HG03378 (cell line): Measurements from ENCODE around the gene ZC3HAV1L.
"Not testable (repeated sequence)": the region's sequence is repeated elsewhere in the genome, so short reads cannot be mapped to it uniquely, and the experiment has no call there.

Experiments
- ATAC-seq: cut with Tn5 transposase; IDR thresholded peaks from one replicate; pipeline ENCODE4 v1.9.1; 2021; ENCODE audit warnings: mild to moderate bottlenecking, moderate library complexity; ENCODE audit not compliant: unreplicated experiment

ZC3HAV1L gene

GRCh38 chr7:139054656-139055055 is 18.8 kb upstream of the ZC3HAV1L start:
- not testable (repeated sequence) for ATAC-seq

- no peak for ATAC-seq
Measured at GRCh38 chr7:139054101-139054500, 18.3 kb upstream of the ZC3HAV1L start.

- ATAC-seq: no peak
Measured at GRCh38 chr7:139051655-139052054, 15.8 kb upstream of the ZC3HAV1L start.

GRCh38 chr7:139049936-139050335 is 14.1 kb upstream of the ZC3HAV1L start:
- ATAC-seq: no peak

GRCh38 chr7:139049111-139049510 is 13.3 kb upstream of the ZC3HAV1L start:
- no peak for ATAC-seq

- no peak for ATAC-seq
Measured at GRCh38 chr7:139047970-139048369, 12.1 kb upstream of the ZC3HAV1L start.

GRCh38 chr7:139046143-139046542 is 10.3 kb upstream of the ZC3HAV1L start:
- ATAC-seq: no peak

GRCh38 chr7:139044813-139045794 is 9.3 kb upstream of the ZC3HAV1L start:
- no peak for ATAC-seq

GRCh38 chr7:139043823-139044812 is 8.3 kb upstream of the ZC3HAV1L start:
- ATAC-seq: no peak

GRCh38 chr7:139041378-139042085 is 5.7 kb upstream of the ZC3HAV1L start:
- ATAC-seq: no peak

GRCh38 chr7:139038691-139039090 is 2.8 kb upstream of the ZC3HAV1L start:
- ATAC-seq: no peak

- no peak for ATAC-seq
Measured at GRCh38 chr7:139036901-139037300, 1.1 kb upstream of the ZC3HAV1L start.

- peak; percentile 36 for ATAC-seq
Measured at GRCh38 chr7:139034855-139035585, 822 bp downstream of the ZC3HAV1L start.

GRCh38 chr7:139034336-139034735 is 1.5 kb downstream of the ZC3HAV1L start:
- no peak for ATAC-seq

GRCh38 chr7:139033346-139034114 is 2.3 kb downstream of the ZC3HAV1L start:
- no peak for ATAC-seq

GRCh38 chr7:139032473-139032872 is 3.4 kb downstream of the ZC3HAV1L start:
- no peak for ATAC-seq

GRCh38 chr7:139029353-139029752 is 6.5 kb downstream of the ZC3HAV1L start:
- ATAC-seq: no peak

- no peak for ATAC-seq
Measured at GRCh38 chr7:139026551-139026950, 9.3 kb downstream of the ZC3HAV1L start.

- ATAC-seq: not testable (repeated sequence)
Measured at GRCh38 chr7:139025861-139026260, 10.0 kb downstream of the ZC3HAV1L start.
